Measurements from ENCODE around the gene FAM124A.
"Not testable (repeated sequence)": the region's sequence is repeated elsewhere in the genome, so short reads cannot be mapped to it uniquely, and the experiment has no call there.

The FAM124A gene

DNA sequence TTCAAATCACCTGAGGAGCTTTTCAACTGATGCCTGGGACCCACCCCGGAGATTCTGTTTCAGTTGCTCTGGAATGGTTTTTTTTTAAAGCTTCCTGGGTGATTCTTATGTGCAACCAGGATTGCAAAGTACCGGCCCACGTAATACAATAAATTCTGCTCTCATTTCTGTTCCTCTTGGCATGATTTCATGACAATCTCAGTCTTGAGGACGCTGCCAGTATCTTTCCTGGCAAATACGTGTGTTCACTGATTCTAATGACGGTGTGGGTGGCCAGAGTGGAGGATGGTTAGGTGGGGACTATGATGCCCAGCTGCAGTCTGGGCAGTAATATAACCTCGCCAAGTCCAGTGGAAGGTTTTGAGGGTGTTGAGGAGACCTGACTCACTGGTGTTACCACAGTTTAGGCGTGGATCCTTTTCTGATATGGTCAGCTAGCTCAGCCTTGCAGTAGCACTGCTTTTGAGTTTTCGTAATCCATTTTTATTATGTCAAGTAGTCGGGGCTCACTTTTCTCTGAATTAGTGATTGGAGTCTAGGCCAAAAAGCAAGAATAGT is 49.4 kb downstream of the FAM124A start:
- no peak for DNase-seq

DNA sequence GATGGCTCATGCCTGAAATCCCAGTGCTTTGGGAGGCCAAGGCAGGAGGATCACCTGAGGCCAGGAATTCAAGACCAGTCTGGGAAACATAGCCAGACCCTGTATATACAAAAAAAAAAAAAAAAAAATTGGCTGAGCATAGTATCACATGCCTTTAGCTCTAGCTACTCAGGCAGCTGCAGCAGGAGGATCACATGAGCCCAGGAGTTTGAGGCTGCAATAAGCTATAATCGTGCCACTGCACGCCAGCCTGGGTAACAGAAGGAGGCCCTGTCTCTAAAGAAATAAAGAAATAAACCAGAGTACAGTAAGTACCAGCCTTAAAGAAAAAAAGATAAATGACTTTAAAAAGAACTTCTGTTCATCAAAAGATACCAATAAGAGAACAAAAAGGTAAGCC is 52.9 kb downstream of the FAM124A start:
- DNase-seq = no peak

DNA sequence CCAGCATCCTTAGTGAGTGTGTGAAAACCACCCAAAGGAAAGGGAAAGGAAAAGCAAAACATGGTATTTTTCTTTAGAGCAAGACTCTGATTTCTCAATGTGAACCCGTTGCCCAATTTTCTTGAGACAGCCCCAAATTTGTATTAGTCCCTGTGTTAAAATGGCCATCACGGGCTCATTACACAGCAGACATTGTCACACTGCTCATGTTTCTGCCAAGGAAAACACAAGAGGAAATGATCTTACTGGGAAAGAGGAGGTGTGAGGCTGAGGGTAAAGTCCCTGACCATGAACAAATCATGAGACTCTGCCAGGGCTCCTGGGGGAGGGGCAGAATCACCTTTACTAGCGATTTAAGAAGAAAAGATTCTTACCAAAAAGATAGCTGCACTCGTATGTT is 54.4 kb downstream of the FAM124A start:
- DNase-seq = no peak

DNA sequence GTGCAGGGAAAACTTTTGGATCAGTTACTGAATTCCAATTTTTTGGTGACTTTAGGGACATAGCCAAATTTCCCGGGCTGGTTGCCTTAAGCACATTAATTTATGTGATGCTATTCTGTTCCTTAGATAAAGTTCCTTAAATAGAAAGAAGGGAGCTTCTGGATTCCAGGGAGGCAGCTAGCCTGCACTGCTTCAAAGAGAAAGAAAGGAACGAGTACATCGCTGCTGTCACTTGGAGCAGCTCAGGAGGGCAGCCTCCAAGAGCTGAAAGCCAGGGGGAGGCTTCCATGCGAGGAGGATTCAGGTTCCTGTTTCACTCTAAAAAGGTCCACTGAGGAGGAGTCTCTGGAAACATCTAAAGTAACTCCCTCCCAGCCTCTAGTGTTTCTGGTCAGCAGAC is 55.7 kb downstream of the FAM124A start:
- DNase-seq = no peak

DNA sequence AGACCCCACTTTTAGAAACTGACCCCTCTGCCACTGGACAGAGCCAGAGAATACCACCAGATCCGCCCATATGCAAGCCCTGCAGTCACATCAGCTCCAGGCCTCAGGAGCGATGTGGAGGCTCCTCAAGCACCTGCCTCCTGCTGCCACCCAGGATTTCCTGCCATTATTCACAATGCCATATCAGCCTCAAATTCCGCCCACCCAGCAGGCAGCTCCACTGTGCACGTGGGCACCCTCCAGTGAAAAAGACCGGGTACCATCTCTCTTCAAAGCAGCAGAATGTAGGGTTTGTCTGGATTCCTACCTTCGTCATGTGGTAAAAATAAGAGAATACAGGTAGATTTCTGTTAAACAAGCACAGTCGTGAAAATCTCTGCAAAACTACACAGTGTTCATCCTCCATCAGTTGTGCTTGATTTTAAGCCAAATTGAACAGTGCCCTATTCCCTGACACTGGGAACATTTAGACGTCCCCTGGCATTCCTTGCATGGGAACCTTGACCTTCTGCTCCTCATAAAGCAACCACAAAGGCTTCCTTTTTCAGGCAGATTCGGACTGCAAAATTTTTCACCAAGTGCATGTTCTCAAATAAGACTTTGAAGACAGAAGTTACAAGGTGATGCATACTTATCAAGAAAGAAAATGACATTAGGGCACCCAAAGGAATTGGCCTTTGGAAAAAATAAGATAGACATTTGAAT is 56.4 kb downstream of the FAM124A start:
- no peak for DNase-seq

DNA sequence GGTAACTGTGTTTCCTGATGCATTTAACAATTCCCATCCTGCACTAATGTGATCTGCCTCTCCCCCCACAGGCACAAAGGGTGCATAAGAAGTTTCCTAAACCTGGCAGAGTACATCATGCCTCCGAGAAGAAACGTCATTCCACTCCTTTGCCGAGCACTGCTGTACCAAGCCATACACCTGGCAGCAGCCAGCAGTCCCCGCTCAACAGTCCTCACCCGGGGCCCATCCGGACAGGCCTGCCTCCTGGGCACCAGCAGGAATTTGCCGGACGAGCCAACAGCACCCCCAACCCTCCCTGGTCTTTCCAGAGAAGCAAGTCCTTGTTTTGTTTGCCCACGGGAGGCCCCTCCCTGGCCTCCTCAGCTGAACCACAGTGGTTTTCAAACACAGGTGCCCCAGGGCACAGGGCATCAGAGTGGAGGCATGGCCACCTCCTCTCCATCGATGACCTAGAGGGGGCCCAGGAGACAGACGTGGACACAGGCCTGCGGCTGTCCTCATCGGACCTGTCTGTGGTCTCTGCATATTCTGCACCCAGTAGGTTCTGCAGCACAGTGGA is 58.3 kb downstream of the FAM124A start:
- DNase-seq = no peak

DNA sequence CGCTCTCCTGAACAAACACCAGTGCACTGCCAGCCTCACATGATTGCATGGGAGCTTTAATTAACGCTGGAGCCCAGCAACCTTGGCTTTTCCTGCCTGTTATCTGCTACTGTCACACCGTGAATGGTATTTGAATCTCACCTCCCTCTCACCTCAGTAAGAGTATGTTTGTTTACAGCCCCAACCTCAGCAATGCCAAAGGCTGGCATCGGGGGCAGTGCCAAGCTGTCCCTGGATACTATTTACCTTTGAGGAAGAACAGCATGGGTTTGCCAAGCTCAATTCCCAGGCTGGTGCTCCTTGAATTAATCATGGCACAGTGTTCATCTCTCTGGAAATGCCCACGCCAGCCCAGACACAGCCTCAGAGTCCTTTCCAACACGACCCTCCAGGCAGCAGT is 60.1 kb downstream of the FAM124A start:
- DNase-seq = no peak

DNA sequence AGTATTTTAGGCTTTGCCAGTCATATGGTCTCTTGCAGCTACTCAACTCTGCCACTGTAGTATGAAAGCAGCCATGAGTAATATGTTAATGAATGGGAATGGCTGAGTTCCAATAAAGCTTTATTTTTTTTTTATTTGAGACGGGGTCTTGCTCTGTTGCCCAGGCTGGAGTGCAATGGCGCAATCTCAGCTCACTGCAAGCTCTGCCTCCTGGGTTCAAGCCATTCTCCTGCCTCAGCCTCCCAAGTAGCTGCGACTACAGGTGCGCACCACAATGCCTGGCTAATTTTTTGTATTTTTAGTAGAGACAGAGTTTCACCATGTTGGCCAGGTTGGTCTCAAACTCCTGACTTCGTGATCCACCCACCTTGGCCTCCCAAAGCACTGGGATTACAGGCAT is 60.7 kb downstream of the FAM124A start:
- not testable (repeated sequence) for DNase-seq

DNA sequence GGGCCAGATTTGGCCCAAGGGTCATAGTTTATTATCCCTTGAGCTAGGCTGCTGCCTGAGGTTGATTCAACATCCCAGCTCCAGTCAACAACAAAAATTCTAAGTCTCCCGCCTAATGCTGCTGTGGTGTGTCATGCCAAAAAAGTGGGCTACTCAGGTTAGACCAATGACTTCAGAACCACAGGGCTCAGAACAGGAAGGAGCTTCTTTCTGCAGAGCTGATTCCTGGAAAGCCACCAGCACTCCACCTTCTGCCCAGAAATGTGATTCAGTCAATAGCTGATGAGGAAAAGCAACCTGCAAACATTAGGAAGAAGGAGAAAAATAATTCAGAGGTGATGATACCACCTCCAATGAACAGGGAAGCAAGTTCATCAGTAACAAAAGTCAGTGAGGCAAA is 61.2 kb downstream of the FAM124A start:
- DNase-seq = no peak

DNA sequence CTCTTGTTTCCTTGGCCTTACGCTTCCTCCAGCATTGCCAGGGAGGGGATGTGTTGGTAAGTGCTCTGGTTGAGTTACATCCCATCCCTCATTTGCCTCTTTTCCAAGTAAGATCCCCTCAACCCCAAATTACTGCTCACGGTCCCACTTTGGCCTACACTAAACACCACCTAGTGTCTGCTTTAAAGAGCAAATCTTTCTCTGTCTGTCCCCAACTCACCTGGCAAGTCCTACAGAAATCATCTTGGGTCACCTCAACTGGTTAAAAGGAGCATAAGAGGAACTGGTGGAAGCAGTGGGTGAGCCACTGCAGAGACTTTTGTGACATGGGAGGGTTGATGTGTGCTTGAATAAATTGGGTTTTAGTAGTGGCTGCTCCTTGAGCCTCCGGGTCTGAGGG is 62.1 kb downstream of the FAM124A start:
- DNase-seq = no peak

DNA sequence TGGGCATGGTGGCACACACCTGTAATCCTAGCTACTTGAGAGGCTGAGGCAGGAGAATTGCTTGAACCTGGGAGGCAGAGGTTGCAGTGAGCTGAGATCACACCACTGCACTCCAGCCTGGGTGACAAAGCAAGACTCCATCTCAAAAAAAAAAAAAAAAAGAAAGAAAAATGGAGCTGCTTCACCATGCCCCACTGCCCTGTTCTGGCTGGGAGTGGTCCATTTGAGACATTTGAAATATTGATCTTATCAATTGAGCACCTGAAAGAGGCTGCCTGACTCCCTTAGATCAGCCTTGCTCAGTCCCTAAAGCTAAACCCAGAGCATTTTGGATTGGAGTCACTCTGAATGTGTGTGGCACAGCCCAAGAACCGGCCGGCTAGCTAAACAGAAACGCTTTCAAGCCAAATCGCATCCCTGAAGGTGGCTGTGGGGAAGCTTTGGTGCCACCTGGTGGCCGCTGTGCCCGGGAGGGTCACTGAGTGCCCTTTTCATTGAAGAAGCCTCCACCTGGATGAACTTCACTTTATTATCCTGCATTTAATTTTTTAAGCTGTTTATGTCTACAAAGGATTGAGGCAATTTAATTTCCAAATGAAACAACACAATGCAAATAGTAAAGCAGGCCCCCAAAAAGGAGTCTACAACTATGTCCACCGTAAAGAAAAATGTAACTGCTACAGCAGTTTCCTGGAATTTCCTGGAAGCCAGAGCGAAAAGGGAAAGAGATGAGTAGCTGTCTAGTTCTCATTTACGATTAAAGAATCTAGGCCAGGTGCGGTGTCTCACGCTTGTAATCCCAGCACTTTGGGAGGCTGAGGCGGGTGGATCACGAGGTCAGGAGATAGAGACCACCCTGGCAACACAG is 64.2 kb downstream of the FAM124A start:
- peak; percentile 61 for DNase-seq

DNA sequence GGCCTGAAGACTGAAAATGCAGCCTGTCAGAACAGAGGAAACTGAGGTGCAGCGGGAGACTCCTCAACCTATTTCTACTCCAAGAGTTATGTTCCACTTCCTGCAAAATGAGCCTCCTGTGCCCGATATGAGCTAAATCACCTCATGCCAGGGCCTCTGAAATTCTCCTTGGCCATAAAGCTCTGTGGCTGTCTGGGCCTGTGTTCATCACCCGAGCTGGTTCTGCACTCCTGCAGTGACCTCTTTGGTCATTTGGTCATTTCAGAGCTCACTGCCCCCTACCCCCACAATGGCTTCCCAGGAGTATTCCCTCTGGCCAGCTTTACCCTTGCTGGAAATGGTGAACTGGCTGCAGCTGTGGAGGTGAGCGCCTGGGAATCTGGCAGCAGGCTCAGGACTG is 65.6 kb downstream of the FAM124A start:
- no peak for DNase-seq

DNA sequence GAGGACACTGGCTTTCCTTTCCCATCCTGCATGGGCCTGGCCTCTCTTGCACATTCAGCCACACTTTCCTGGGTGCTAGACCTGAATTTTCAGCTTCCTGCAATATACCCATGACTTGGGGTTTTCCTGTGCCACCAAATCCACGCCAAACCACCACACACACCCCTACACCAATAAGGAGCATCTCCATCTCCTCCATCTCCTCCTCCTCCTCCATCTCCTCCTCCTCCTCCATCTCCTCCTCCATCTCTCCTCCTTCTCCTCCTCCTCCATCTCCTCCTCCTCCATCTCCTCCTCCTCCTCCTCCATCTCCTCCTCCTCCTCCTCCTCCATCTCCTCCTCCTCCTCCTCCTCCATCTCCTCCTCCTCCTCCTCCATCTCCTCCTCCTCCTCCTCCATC is 66.1 kb downstream of the FAM124A start:
- not testable (repeated sequence) for DNase-seq

DNA sequence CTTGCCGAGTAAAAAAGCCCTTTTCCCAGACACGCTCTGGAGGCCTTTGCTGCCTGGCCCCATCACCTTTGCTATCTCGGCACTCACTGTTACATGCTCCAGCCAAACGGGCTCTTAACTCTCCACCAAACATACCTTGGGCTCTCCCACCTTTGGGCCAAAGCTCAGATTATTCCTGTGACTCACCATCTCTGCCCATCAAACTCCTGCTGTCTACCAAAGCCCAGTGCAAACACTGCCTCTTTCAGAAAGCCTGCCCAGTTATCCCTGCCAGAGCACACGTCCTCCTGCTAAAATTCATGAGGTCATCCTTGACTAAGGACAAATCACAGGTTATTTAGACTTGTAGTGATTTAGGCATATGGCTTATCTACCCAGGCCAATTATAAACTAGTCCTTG is 69.1 kb downstream of the FAM124A start:
- DNase-seq = no peak

DNA sequence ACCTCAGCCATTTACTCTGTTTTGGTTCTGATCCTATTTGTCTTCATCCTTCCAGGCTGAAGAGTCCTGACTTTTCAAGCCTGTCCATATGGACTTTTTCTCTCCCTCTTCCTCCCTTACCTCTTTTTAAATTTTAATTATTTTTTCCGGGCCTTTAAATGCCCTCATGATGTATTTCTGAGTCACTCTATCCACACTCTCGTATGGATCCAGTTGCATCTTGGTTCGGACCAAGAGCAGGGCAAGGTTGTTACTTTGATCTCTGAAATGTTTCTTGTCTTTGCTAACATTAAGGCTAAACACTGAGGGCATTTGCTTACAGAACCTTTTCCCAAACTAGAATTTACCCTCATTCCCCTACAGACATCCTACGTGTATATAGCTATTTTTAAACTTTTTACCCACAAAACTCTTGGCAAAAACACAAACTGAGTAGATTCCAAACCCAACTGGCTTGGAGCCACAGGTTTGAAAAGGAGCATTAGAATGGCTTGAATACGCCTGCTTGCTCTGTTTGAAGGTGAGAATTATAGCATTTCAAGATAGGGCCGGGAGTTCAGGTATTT is 69.9 kb downstream of the FAM124A start:
- DNase-seq = no peak

DNA sequence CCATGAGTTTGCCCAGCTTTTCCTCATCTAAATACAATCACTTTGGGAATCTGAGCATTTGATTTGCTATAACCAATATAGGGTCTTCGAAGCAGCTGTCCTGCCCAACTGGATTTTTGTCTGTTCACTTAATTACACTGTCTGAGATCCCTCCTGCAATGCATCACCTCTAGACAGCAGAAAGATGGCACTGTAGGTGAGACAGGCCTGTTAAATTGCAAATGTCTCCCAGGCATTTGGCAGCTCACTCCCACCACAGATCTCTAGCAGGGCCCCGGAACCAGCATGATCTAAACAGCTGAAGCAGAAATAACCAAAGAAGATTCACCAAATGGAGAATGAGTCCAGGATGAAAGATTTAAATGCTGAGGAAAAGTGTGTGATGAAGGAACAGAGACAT is 75.4 kb downstream of the FAM124A start:
- DNase-seq = no peak

DNA sequence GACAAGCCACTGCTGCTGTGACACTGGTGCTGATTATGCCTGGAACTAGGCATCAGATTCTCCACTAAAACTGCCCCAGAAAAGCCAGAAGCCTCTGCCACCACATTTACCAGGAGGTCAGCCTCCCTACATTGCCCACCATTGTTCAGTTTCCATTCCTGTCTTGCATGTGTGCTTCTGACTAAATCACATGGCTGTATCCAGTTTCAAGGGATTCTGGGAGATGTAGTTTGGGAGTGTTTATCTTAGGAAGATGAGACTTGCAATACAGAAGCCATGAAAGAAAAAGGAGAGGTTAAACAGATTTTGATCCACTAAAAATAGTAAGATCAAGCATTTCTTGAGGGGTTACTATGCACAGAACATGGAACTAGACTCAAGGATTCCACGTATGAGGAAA is 76.6 kb downstream of the FAM124A start:
- DNase-seq = no peak

DNA sequence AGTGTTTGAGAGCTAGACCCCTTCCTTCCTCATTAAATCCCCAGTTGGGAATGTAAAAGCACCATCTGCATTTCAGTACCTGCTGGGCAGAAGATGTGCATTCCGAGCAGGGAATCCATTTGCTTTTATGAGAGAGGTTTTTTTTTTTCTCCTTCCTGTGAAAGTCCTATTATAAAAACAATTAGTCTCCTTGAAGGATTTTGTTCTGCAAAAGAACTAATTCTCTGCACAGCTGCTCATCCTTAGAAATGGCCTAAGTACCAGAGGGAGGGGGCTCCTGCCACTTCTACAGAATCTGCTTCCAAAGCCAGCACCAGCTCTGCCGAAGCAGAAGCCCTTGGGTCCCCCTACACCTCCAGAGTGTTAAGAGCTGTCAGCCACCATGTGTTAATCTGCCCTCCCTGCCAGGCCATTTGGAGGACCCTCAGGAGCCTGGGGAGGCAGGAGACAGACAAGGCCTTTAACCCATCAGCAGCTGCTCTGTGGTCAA is 80.9 kb downstream of the FAM124A start:
- DNase-seq = no peak

DNA sequence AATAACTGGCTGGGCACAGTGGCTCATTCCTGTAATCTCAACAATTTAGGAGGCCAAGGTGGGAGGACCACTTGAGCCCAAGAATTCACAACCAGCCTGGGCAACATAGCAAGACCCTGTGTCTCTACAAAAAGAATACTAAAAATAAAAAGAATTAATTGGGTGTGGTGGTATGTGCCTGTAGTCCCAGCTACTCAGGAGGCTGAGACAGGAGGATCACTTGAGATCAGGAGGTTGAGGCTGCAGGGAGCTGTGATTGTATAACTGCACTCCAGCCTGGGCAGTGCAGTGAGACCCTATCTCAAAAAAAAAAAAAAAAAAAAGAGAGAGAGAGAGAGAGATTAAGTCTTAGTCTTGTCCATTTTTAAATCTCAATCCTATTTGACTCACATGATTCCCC is 81.7 kb downstream of the FAM124A start:
- no peak for DNase-seq

DNA sequence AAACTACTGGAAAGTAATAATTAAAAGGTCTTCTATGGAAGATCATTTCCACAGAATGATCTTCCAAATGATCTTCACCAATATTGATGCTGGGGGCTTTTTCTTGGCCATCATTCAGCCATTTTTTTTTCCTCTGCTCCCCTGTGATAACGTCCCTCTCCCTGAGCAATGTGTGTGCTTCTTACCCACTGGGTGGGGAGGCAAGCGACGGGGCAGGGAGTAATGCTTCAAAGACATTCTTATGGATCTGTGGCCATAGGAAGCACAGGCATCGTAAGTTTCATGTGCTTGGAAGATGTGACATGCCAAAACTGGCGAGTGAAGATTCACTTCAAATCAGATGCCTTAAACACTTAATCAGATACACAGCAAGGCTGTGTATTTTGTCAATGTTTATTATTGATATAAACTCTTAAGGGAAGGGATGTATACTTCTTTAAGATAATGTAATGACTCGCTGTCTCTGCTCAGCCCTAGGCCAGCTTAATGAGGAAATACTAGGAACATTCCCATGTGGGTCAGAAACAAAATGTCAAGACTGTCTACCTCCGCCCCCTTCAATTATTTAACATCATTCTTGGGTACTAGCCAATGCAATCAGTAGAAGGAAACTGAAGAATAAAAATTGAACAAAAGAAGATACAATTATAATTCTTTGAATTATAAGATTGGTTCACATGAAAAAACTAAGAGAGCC is 83.2 kb downstream of the FAM124A start:
- no peak for DNase-seq

DNA sequence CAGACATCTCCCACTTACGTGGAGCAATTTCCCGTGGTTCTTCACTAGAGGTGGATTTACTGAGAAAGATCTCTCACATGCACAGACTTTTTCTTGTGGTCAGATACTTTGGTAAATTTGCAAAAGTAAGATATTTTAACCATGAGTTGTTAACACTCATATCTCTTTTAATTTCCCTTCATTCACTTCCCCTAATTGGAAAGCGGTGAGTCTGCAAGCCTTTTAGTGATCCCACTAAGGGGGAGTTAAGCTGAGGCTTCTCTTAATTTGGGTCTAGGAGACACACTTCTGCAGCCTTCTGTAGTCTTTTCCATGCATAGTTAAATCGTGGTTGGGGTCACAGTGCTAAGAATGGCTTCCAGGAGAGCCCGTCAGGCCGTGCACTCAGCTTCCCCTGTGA is 86.6 kb downstream of the FAM124A start:
- DNase-seq = no peak

DNA sequence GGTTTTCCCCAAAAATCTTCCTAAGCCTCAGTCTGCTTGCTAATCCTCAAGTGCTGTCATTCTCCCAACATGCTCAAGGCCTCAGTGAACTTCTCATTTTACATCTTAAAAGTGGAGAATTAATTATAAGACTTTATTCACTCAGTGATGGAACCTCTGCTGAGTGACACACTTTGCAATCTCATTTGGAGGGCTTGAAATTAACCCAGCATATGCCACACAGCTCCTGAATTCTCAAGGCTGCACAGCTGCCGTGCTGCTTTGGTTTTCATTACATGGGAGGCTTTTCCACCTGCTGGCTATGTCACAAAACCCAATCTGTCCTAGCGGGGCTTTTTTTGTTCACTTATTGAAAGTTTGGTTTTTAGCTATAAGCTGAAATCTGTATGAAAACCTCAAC is 89.0 kb downstream of the FAM124A start:
- DNase-seq = no peak

All from activated CD4-positive, alpha-beta T cell treated with anti-CD3 and anti-CD28 coated beads, Interleukin-2, amount 50 U/mL, for 4 hours (primary cell).